Immature natural killer cell (primary cell): Measurements from ENCODE around the gene ST6GALNAC3. TPM values are rescaled to one million over a fixed set of nuclear protein-coding genes. Genes with fewer than 3 reads are reported as not detected.

Experiments used
- DNase-seq, 3 donors: peaks; one replicate each; pipeline ENCODE4 v3.0.0; 2022; ENCODE audit warnings: mixed read lengths in 1 of 3
- H3K27ac Mint-ChIP-seq, 6 donors: one replicate each; pipeline ENCODE4 v1.8.0; 2020; ENCODE audit warnings: mixed read lengths in 6 of 6, mild to moderate bottlenecking in 5 of 6, inconsistent platforms in 4 of 6, moderate library complexity in 3 of 6
- H3K27me3 Mint-ChIP-seq, 3 donors: one replicate each; pipeline ENCODE4 v1.8.0; 2020 to 2021; ENCODE audit warnings: low read depth in 3 of 3, mild to moderate bottlenecking in 3 of 3, mixed read lengths in 3 of 3, moderate library complexity in 3 of 3, inconsistent platforms in 1 of 3
- H3K36me3 Mint-ChIP-seq, 3 donors: one replicate each; pipeline ENCODE4 v1.8.0; 2020; ENCODE audit warnings: mixed read lengths in 3 of 3, inconsistent platforms in 2 of 3, mild to moderate bottlenecking in 2 of 3
- H3K4me1 Mint-ChIP-seq, 2 donors: one replicate each; pipeline ENCODE4 v1.8.0; 2020; ENCODE audit warnings: inconsistent platforms in 2 of 2, mild to moderate bottlenecking in 2 of 2, mixed read lengths in 2 of 2, moderate library complexity in 1 of 2
- H3K4me3 Mint-ChIP-seq, 5 donors: one replicate each; pipeline ENCODE4 v1.8.0; 2020; ENCODE audit warnings: mild to moderate bottlenecking in 5 of 5, mixed read lengths in 5 of 5, inconsistent platforms in 3 of 5, moderate library complexity in 3 of 5
- H3K9me3 Mint-ChIP-seq, 6 donors: one replicate each; pipeline ENCODE4 v1.8.0; 2020; ENCODE audit warnings: mild to moderate bottlenecking in 6 of 6, mixed read lengths in 6 of 6, inconsistent platforms in 4 of 6, moderate library complexity in 3 of 6
- polyA plus RNA-seq, 3 donors: library from polyadenylated mRNA; unstranded; fragments of 300-500 nt; fragmentation: Illumina TruSeq; gene quantifications; one replicate each; pipeline ENCODE4 v1.2.3, GENCODE V29; 2021

The ST6GALNAC3 gene
- polyA plus RNA-seq, 3 donors from 2014 or later, result not detected

GRCh38 chr1:76530953-76531352, 456.4 kb downstream of the ST6GALNAC3 start:
- Mint-ChIP-seq H3K27ac (no peak overlapping the region), H3K9me3 (peaks cover 0 to 2% (median 0%) of the 10 kb centered on the region in 6 donors), H3K4me1 (no peaks in the 10 kb centered on the region), H3K36me3 (no peaks in the 10 kb centered on the region), H3K27me3 (peaks cover 0 to 2% (median 0%) of the 10 kb centered on the region in 3 donors), H3K4me3 (no peak overlapping the region)
- no peak for DNase-seq

- no peak for DNase-seq
- no peaks in the 10 kb centered on the region for H3K4me1 Mint-ChIP-seq
- no peak overlapping the region for H3K27ac Mint-ChIP-seq
- peaks cover 0 to 4% (median 0%) of the 10 kb centered on the region in 3 donors for H3K36me3 Mint-ChIP-seq
- peaks cover 0 to 8% (median 5%) of the 10 kb centered on the region in 6 donors for H3K9me3 Mint-ChIP-seq
- H3K4me3 Mint-ChIP-seq, result no peak overlapping the region
- H3K27me3 Mint-ChIP-seq, result peaks cover 0 to 5% (median 3%) of the 10 kb centered on the region in 3 donors
These were observed 467.1 kb downstream of the ST6GALNAC3 start for GRCh38 chr1:76541618-76542017.

GRCh38 chr1:76542359-76542758, 467.8 kb downstream of the ST6GALNAC3 start:
- Mint-ChIP-seq H3K27me3 (peaks cover 0 to 5% (median 3%) of the 10 kb centered on the region in 3 donors), H3K9me3 (peaks cover 0 to 8% (median 4%) of the 10 kb centered on the region in 6 donors), H3K36me3 (peaks cover 0 to under 1% (median 0%) of the 10 kb centered on the region in 3 donors), H3K4me1 (no peaks in the 10 kb centered on the region), H3K27ac (no peak overlapping the region), H3K4me3 (no peak overlapping the region)
- no peak for DNase-seq

GRCh38 chr1:76543495-76543894, 468.9 kb downstream of the ST6GALNAC3 start:
- Mint-ChIP-seq H3K27ac (no peak overlapping the region), H3K27me3 (peaks cover 0 to 5% (median 3%) of the 10 kb centered on the region in 3 donors), H3K4me3 (no peak overlapping the region), H3K9me3 (peaks cover 0 to 11% (median under 1%) of the 10 kb centered on the region in 6 donors), H3K4me1 (no peaks in the 10 kb centered on the region), H3K36me3 (no peaks in the 10 kb centered on the region)
- no peak for DNase-seq

GRCh38 chr1:76546354-76546933, 471.9 kb downstream of the ST6GALNAC3 start:
- H3K4me3 Mint-ChIP-seq, result no peak overlapping the region
- H3K4me1 Mint-ChIP-seq, result no peaks in the 10 kb centered on the region
- peaks cover 0 to 6% (median under 1%) of the 10 kb centered on the region in 6 donors for H3K9me3 Mint-ChIP-seq
- no peak for DNase-seq
- no peaks in the 10 kb centered on the region for H3K36me3 Mint-ChIP-seq
- H3K27ac Mint-ChIP-seq, result no peak overlapping the region
- H3K27me3 Mint-ChIP-seq, result peaks cover 0 to 5% (median 0%) of the 10 kb centered on the region in 3 donors

GRCh38 chr1:76547916-76548315, 473.4 kb downstream of the ST6GALNAC3 start:
- no peak for DNase-seq
- Mint-ChIP-seq H3K9me3 (peaks cover 0 to 6% (median under 1%) of the 10 kb centered on the region in 6 donors), H3K4me3 (no peak overlapping the region), H3K36me3 (no peaks in the 10 kb centered on the region), H3K4me1 (no peaks in the 10 kb centered on the region), H3K27ac (no peak overlapping the region), H3K27me3 (peaks cover 0 to 5% (median 0%) of the 10 kb centered on the region in 3 donors)

- no peaks in the 10 kb centered on the region for H3K4me1 Mint-ChIP-seq
- peaks cover 0 to 5% (median 0%) of the 10 kb centered on the region in 3 donors for H3K27me3 Mint-ChIP-seq
- no peak for DNase-seq
- no peak overlapping the region for H3K27ac Mint-ChIP-seq
- peaks cover 0 to 6% (median under 1%) of the 10 kb centered on the region in 6 donors for H3K9me3 Mint-ChIP-seq
- H3K36me3 Mint-ChIP-seq, result no peaks in the 10 kb centered on the region
- H3K4me3 Mint-ChIP-seq, result no peak overlapping the region
These were observed 474.1 kb downstream of the ST6GALNAC3 start for GRCh38 chr1:76548513-76549100.

- Mint-ChIP-seq H3K9me3 (peaks cover 0 to 2% (median 0%) of the 10 kb centered on the region in 6 donors), H3K4me3 (no peak overlapping the region), H3K36me3 (no peaks in the 10 kb centered on the region), H3K27ac (no peak overlapping the region), H3K4me1 (no peaks in the 10 kb centered on the region), H3K27me3 (peaks cover 0 to 5% (median 0%) of the 10 kb centered on the region in 3 donors)
- DNase-seq, result no peak
These were observed 479.7 kb downstream of the ST6GALNAC3 start for GRCh38 chr1:76554283-76554682.

GRCh38 chr1:76562292-76562691, 487.7 kb downstream of the ST6GALNAC3 start:
- no peaks in the 10 kb centered on the region for H3K4me1 Mint-ChIP-seq
- DNase-seq, result no peak
- peaks cover 0 to 3% (median 1%) of the 10 kb centered on the region in 3 donors for H3K27me3 Mint-ChIP-seq
- H3K36me3 Mint-ChIP-seq, result no peaks in the 10 kb centered on the region
- H3K27ac Mint-ChIP-seq, result no peak overlapping the region
- H3K9me3 Mint-ChIP-seq, result peaks cover 0 to 4% (median 1%) of the 10 kb centered on the region in 6 donors
- no peak overlapping the region for H3K4me3 Mint-ChIP-seq

- Mint-ChIP-seq H3K27ac (no peak overlapping the region), H3K4me1 (no peaks in the 10 kb centered on the region), H3K4me3 (no peak overlapping the region), H3K36me3 (no peaks in the 10 kb centered on the region), H3K27me3 (peaks cover 0 to 4% (median 2%) of the 10 kb centered on the region in 3 donors), H3K9me3 (peaks cover 0 to 9% (median 3%) of the 10 kb centered on the region in 6 donors)
- DNase-seq, result no peak
These were observed 494.2 kb downstream of the ST6GALNAC3 start for GRCh38 chr1:76568573-76569238.

GRCh38 chr1:76571248-76571647, 496.7 kb downstream of the ST6GALNAC3 start:
- Mint-ChIP-seq H3K27me3 (peaks cover 0 to 6% (median 2%) of the 10 kb centered on the region in 3 donors), H3K36me3 (no peaks in the 10 kb centered on the region)
- no peak for DNase-seq

GRCh38 chr1:76572229-76572628, 497.7 kb downstream of the ST6GALNAC3 start:
- H3K9me3 Mint-ChIP-seq, result peaks cover 0 to 7% (median under 1%) of the 10 kb centered on the region in 6 donors
- no peaks in the 10 kb centered on the region for H3K4me1 Mint-ChIP-seq
- DNase-seq, result no peak
- no peak overlapping the region for H3K27ac Mint-ChIP-seq
- H3K27me3 Mint-ChIP-seq, result peaks cover 0 to 7% (median 2%) of the 10 kb centered on the region in 3 donors
- no peaks in the 10 kb centered on the region for H3K36me3 Mint-ChIP-seq
- H3K4me3 Mint-ChIP-seq, result no peak overlapping the region

More at GRCh38 chr1:76571248-76571647, 496.7 kb downstream of the ST6GALNAC3 start:
- Mint-ChIP-seq H3K4me3 (no peak overlapping the region), H3K27ac (no peak overlapping the region), H3K4me1 (no peaks in the 10 kb centered on the region), H3K9me3 (peaks cover 0 to 9% (median under 1%) of the 10 kb centered on the region in 6 donors)

GRCh38 chr1:76576876-76577524, 502.5 kb downstream of the ST6GALNAC3 start:
- no peaks in the 10 kb centered on the region for H3K36me3 Mint-ChIP-seq
- H3K27ac Mint-ChIP-seq, result no peak overlapping the region
- H3K9me3 Mint-ChIP-seq, result peaks cover 0 to 5% (median 0%) of the 10 kb centered on the region in 6 donors
- peaks cover 0 to 3% (median 2%) of the 10 kb centered on the region in 3 donors for H3K27me3 Mint-ChIP-seq
- H3K4me1 Mint-ChIP-seq, result no peaks in the 10 kb centered on the region
- no peak overlapping the region for H3K4me3 Mint-ChIP-seq
- no peak for DNase-seq
